ENCODE results near the gene ARL13B.

The ARL13B gene

DNA sequence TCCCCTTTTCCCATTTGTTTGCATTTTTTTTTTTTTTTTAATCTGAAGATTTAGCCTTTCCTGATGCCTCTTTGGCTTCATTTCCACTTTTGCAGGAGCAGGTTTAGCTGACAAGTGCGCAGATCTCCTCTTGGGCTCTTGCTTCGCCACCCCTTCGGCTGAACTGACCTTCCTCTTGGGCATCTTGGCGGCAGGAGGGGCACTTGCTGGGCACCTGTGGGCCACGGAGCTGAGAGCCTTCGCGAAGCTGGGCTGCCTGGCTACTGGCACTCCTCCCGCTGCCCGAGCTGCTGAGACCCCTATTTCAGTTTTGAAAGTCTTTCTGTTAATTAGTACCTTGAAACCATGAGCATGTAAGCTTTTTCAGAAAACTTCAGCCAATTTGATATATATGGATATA, 8.8 kb downstream of the ARL13B start:
- Histone ChIP-seq H3K9me2 (replicated peaks; ENCODE audit: insufficient read depth, low read length) (no peaks in the 10 kb centered on the region), H3K4me3 (ENCODE audit: low read length) (no peak overlapping the region), H2AFZ (ENCODE audit: low read length) (no peak overlapping the region), H3K4me1 (ENCODE audit: low read length) (no peaks in the 10 kb centered on the region), H3K4me2 (ENCODE audit: low read depth, low read length) (no peak overlapping the region), H3K36me3 (replicated peaks; ENCODE audit: insufficient read depth, low read length) (no peaks in the 10 kb centered on the region), H3K27me3 (replicated peaks; ENCODE audit: insufficient read depth, low read length) (no peaks in the 10 kb centered on the region), H3K9ac (ENCODE audit: low read length) (no peak overlapping the region), H4K20me1 (ENCODE audit: insufficient read depth, low read length) (no peaks in the 10 kb centered on the region), H3K27ac (ENCODE audit: low read length) (no peak overlapping the region), H3F3A (ENCODE audit: insufficient read depth, low read length) (no peaks in the 10 kb centered on the region), H3K9me3 (replicated peaks; ENCODE audit: insufficient read depth, low read length) (no peaks in the 10 kb centered on the region), H3K79me2 (ENCODE audit: low read length) (no peaks in the 10 kb centered on the region)
- no peak for DNase-seq
- TF ChIP-seq EZH2phosphoT487 (IDR thresholded peaks at IDR 0.05; ENCODE audit: low read length), result no peak

DNA sequence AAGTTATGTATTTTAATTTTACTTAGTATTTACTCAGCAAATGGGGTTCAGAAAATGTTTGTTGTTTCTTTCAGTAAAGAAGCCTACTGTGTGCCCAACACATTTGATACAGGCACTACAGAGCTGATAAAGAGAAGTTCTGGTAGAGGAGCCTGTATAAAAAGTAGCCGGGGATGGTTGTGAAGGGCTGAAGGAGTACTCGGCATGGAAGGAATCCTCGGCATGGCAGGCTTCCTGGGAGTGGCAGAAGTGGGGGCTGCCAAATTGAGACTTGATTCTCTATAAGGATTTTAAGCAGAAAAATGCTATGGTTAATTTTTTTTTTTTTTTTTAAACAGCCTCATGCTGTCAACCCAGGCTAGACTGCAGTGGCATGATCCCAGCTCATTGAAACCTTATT, 9.3 kb downstream of the ARL13B start:
- no peaks in the 10 kb centered on the region for H3K36me3 ChIP-seq (replicated peaks; ENCODE audit: insufficient read depth, low read length)
- H3K4me3 ChIP-seq (ENCODE audit: low read length), result no peak overlapping the region
- H2AFZ ChIP-seq (ENCODE audit: low read length), result no peak overlapping the region
- H3K27ac ChIP-seq (ENCODE audit: low read length), result no peak overlapping the region
- H3K9ac ChIP-seq (ENCODE audit: low read length), result no peak overlapping the region
- no peaks in the 10 kb centered on the region for H4K20me1 ChIP-seq (ENCODE audit: insufficient read depth, low read length)
- H3K79me2 ChIP-seq (ENCODE audit: low read length), result no peaks in the 10 kb centered on the region
- H3F3A ChIP-seq (ENCODE audit: insufficient read depth, low read length), result no peaks in the 10 kb centered on the region
- no peak for DNase-seq
- no peak for TF ChIP-seq CTCF (IDR thresholded peaks at IDR 0.05; ENCODE audit: low read length)
- no peak for TF ChIP-seq EZH2 (optimal IDR thresholded peaks at IDR 0.05; ENCODE audit: low read depth, low read length)
- TF ChIP-seq EZH2phosphoT487 (IDR thresholded peaks at IDR 0.05; ENCODE audit: low read length), result no peak
- H3K9me3 ChIP-seq (replicated peaks; ENCODE audit: insufficient read depth, low read length), result no peaks in the 10 kb centered on the region
- H3K27me3 ChIP-seq (replicated peaks; ENCODE audit: insufficient read depth, low read length), result no peaks in the 10 kb centered on the region
- no peaks in the 10 kb centered on the region for H3K4me1 ChIP-seq (ENCODE audit: low read length)
- no peak overlapping the region for H3K4me2 ChIP-seq (ENCODE audit: low read depth, low read length)
- H3K9me2 ChIP-seq (replicated peaks; ENCODE audit: insufficient read depth, low read length), result no peaks in the 10 kb centered on the region

DNA sequence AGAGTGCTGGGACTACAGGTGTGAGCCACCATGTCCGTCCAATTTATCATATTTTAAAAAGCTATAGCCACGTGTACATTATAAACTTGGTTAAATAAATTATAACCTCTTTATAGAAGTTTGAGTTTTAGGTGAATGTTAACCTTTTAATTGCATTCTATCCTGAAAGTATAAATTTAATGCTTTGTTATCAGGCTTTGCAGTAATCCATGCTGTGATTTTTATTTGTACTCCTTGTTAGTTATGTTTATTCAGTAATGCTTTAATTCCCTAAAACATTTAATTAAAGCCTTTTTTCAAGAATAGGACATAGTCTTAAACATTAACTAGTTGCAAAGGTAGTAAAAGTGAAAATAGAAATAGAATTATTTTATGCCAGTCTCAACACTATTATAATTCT, 11.7 kb downstream of the ARL13B start:
- Histone ChIP-seq H4K20me1 (ENCODE audit: insufficient read depth, low read length) (no peaks in the 10 kb centered on the region), H2AFZ (ENCODE audit: low read length) (no peak overlapping the region), H3K27me3 (replicated peaks; ENCODE audit: insufficient read depth, low read length) (no peaks in the 10 kb centered on the region), H3K9me2 (replicated peaks; ENCODE audit: insufficient read depth, low read length) (no peaks in the 10 kb centered on the region), H3K4me2 (ENCODE audit: low read depth, low read length) (no peak overlapping the region), H3K4me3 (ENCODE audit: low read length) (no peak overlapping the region), H3K9me3 (replicated peaks; ENCODE audit: insufficient read depth, low read length) (no peaks in the 10 kb centered on the region), H3K79me2 (ENCODE audit: low read length) (no peaks in the 10 kb centered on the region), H3K36me3 (replicated peaks; ENCODE audit: insufficient read depth, low read length) (no peaks in the 10 kb centered on the region), H3K27ac (ENCODE audit: low read length) (no peak overlapping the region), H3K4me1 (ENCODE audit: low read length) (no peaks in the 10 kb centered on the region), H3K9ac (ENCODE audit: low read length) (no peak overlapping the region), H3F3A (ENCODE audit: insufficient read depth, low read length) (no peaks in the 10 kb centered on the region)
- no peak for TF ChIP-seq CTCF (IDR thresholded peaks at IDR 0.05; ENCODE audit: low read length)
- no peak for TF ChIP-seq EZH2phosphoT487 (IDR thresholded peaks at IDR 0.05; ENCODE audit: low read length)
- no peak for TF ChIP-seq EZH2 (optimal IDR thresholded peaks at IDR 0.05; ENCODE audit: low read depth, low read length)
- no peak for DNase-seq

DNA sequence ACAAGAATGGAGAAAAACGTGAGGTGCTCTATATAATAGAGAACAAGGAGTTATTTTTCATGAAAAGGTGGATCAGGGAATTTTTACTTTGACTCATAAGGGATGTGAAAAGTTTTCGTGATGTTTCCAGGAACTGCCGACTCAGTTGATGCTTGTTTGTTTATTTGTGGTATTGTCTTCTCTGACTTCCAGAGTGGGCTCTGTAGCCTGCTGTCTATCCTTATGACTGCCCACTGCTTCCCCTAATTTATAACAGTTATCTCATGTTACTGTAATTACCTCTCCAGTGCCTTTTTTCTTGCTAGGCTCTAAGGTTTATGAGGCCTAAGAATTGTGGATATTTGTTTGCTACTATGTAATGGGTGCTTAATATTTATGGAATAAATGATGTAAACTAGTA, 12.3 kb downstream of the ARL13B start:
- no peak overlapping the region for H3K4me2 ChIP-seq (ENCODE audit: low read depth, low read length)
- H3K4me3 ChIP-seq (ENCODE audit: low read length), result no peak overlapping the region
- no peaks in the 10 kb centered on the region for H3F3A ChIP-seq (ENCODE audit: insufficient read depth, low read length)
- H3K27me3 ChIP-seq (replicated peaks; ENCODE audit: insufficient read depth, low read length), result no peaks in the 10 kb centered on the region
- no peaks in the 10 kb centered on the region for H3K36me3 ChIP-seq (replicated peaks; ENCODE audit: insufficient read depth, low read length)
- no peak overlapping the region for H3K27ac ChIP-seq (ENCODE audit: low read length)
- no peaks in the 10 kb centered on the region for H3K9me3 ChIP-seq (replicated peaks; ENCODE audit: insufficient read depth, low read length)
- no peaks in the 10 kb centered on the region for H3K4me1 ChIP-seq (ENCODE audit: low read length)
- no peak overlapping the region for H2AFZ ChIP-seq (ENCODE audit: low read length)
- H3K79me2 ChIP-seq (ENCODE audit: low read length), result no peaks in the 10 kb centered on the region
- DNase-seq, result no peak
- no peaks in the 10 kb centered on the region for H4K20me1 ChIP-seq (ENCODE audit: insufficient read depth, low read length)
- no peak for TF ChIP-seq EZH2 (optimal IDR thresholded peaks at IDR 0.05; ENCODE audit: low read depth, low read length)
- no peak for TF ChIP-seq EZH2phosphoT487 (IDR thresholded peaks at IDR 0.05; ENCODE audit: low read length)
- TF ChIP-seq CTCF (IDR thresholded peaks at IDR 0.05; ENCODE audit: low read length), result no peak
- H3K9me2 ChIP-seq (replicated peaks; ENCODE audit: insufficient read depth, low read length), result no peaks in the 10 kb centered on the region
- no peak overlapping the region for H3K9ac ChIP-seq (ENCODE audit: low read length)
